Activated T-cell treated with anti-CD3 and anti-CD28 coated beads for 24 hours (primary cell): ENCODE data around the gene TGFBR2.

Experiments
- DNase-seq: peaks from one replicate; pipeline ENCODE4 v3.0.0-alpha.2; 2020; ENCODE audit warnings: low read depth

The TGFBR2 gene

DNA sequence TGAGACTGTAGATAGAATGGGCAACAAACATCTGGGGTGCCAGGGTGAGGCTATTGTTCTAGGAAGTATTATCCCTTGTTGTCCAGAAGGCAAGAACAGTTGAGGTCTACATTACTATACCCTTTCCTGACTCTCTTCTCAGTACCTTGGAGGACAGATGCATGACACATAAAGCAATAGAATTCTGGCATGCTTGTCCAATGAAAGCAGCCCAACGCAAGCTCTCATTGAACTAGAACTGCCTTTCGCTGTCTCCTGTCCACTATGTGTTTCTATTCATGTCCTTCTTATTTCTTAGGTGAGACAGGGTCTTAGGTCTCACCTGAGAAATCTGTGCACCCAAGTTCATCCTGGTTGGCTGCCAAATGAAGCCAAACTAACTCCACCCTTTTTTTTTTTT lies 68.6 kb downstream of the TGFBR2 start:
- no peak for DNase-seq

DNA sequence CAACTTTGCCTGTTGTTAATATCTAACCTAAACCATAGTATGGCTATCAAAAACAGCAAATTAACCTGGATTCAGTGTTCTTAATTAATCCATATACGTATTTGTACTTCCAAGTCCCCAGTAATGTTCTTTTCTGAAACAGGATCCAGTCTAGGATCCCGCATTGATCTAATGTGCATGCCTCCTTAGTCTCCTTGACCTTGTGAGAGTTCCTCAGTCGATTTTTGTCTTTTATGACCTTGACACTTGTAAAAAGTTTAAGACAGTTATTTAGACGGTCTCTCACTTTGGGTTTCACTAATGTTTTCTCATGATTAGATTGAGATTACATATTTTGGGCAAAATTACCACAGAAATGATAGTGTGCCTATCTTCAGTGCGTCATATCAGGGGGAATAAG lies 69.4 kb downstream of the TGFBR2 start:
- DNase-seq: no peak

- no peak for DNase-seq
Observed at GRCh38 chr3:30676424-30677346, 70.3 kb downstream of the TGFBR2 start.

DNA sequence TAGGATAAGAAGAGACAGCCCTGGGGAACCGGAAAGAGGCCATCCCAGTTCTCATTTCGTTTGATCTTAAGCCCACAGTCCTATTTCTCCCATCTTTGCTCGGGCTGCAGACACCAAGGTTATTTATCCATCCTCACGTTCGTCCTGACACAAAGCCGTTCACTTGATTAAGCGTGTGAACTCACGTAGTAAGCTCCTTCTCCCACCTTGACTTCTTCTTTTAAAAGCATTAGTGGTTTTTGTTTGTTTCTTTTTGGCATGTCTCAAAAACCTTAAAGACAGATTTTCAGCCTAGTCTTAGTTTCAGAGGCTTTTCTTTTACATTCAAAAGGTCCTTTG lies 70.9 kb downstream of the TGFBR2 start:
- DNase-seq: no peak

DNA sequence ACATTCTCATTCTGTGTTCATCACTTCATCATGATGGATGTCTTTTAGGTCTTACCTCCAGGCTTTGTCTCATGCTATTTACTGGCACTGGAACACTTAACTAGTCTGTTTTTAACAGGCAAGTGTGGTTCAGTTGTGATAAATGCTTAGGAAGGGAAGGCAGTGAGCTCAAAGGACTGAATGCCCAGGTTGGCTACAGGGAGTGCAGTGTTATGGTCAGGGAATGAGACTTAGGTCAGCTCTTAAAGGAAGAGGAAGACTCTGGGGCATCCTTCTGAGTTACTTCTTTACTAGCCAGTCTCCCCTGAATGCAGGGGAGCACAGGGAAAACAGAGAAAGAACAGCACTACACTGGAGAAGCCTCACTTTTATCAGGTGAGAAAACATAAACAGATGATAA lies 72.6 kb downstream of the TGFBR2 start:
- no peak for DNase-seq

DNA sequence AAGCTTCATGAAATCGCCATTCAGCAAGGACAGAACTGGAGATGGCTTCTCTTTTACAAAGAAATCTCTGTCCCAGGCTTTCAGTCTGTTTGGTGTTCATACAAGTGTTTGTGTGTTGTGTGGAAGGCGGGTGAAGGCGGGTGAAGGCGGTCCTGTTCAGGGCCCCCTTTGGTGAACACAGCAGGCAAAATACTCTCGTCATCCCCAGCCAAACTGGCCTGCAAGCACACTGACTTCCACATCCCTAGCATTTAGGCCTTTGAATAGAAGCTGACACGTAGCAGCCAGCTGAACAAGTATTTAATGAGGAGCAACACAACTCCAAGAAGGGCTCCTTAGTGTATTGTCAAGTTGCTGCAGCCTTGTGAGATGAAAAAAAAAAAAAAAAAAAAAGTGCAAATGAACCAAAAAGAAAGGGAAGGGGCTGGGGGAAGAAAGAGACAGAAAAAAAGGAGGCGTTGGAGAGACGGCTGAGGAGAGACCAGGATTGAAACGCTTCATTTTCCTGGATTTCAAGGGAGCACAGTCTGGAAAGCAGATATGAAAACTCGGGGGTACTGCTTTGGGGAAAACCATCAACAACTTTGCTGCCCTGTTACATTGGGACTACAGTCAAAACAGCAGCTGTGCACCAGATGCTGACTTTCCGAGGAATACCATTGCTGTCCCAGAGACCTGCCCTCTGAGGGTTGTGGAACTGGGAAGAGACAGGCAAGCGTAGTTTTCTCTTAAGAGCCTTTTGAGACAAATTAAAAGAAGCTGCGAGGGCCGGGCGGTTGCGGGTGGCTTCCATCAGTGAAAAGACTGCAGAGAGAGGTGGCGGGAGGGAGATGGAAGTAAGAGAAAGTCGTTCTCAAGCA lies 74.6 kb downstream of the TGFBR2 start:
- no peak for DNase-seq

GRCh38 chr3:30681649-30682211 lies 75.3 kb downstream of the TGFBR2 start:
- DNase-seq: no peak

- DNase-seq: no peak
Observed at GRCh38 chr3:30682434-30683155, 76.2 kb downstream of the TGFBR2 start.

- DNase-seq: no peak
Observed at GRCh38 chr3:30683769-30684168, 77.4 kb downstream of the TGFBR2 start.

GRCh38 chr3:30684356-30684755 lies 78.0 kb downstream of the TGFBR2 start:
- DNase-seq: no peak

DNA sequence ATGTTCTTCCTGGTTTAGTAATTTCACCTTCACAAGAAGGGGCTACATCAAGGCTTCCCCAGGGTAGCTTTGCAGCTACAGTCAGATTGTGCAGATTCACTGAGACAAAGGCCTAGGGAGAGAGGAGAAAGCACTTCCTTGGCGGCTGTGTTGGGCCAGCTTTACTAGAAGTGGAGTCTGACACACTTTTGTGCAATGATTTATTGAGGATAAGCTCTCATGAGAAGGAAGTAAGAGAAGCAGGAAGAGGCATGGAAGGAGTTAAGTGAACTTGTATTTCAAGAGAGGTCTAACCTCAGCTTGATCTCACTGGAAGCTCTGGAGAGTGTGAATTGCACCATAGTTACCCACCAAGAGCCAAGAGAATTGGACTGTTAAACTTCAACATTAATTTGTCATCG lies 78.9 kb downstream of the TGFBR2 start:
- DNase-seq: no peak

GRCh38 chr3:30686176-30686575 lies 79.8 kb downstream of the TGFBR2 start:
- DNase-seq: no peak

GRCh38 chr3:30686799-30687198 lies 80.4 kb downstream of the TGFBR2 start:
- DNase-seq: no peak

GRCh38 chr3:30687930-30688570 lies 81.6 kb downstream of the TGFBR2 start:
- no peak for DNase-seq

DNA sequence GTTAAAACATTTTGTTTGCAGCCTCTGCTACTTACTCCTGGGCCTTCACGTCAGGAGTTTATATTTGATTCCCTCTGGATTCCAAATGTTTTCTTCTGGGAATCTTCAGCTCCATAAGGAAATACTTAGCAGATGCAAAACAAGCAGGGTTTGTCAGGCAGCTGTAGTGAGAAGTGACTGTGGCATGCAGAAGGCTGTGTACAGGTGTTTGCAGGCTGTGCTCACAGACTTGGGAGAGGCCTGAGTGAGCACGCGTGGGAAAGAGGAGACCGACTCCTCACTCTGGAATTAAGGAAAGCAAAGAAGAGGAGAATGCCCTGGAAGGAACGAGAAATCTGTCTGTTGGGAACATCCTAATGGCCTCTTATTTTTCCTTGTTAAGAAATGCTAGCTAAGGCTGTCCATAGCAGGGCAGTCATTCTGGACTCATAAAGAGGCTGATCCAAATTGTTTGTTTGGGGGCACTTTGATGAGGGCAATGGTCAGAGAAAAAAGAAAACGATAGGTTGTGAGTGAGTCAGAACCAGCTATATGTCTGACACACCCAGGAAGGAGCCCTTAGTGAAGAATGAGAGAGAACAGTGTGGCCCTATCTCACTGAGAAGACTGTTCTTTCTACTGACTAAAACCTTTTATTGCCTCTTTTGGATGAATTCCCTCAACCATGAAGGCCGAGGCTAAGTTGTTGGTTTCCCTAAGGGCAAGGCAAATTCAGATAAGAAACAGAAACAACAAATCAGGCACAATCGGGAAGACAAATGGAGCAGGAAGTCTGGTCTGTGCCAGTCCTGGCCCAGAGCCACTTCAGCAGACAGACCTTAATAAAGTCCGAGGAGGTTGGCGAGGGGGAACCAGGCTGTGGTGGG lies 82.6 kb downstream of the TGFBR2 start:
- no peak for DNase-seq

DNA sequence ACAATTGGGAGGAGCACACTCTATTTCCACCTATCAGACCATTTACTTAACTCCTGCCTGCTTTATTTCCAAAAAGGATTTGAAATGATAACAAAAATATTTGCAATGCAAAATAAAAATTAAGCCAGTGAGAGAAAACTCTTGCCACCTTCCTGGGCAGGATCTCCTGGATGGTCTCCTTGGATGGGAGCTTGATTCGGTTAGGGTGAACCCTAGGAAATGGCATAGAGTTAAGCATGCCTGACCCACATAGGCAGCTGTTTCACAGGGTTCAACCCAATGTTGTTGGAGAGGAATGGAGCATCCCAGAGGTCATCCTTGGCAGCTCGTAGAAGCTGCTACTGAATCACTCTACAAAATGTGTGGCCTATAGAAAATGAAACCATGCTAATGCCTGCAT lies 83.8 kb downstream of the TGFBR2 start:
- DNase-seq: no peak

GRCh38 chr3:30691249-30691880 lies 85.0 kb downstream of the TGFBR2 start:
- no peak for DNase-seq

GRCh38 chr3:30691944-30692343 lies 85.5 kb downstream of the TGFBR2 start:
- no peak for DNase-seq

- no peak for DNase-seq
Observed at GRCh38 chr3:30692498-30693130, 86.2 kb downstream of the TGFBR2 start.
